Activated naive CD8-positive, alpha-beta T cell treated with anti-CD3 and anti-CD28 coated beads, Interleukin-2, amount 50 U/mL, for 24 hours (primary cell): ENCODE measurements around the gene CYP27A1.
"Not testable (repeated sequence)": the region's sequence is repeated elsewhere in the genome, so short reads cannot be mapped to it uniquely, and the experiment has no call there.

ENCODE experiments used
- ATAC-seq: fragments of 150-1000 bp; cut with Tn5 transposase; one replicate; pipeline ENCODE4 v1.10.0; 2021
- DNase-seq: peaks from one replicate; pipeline ENCODE4 v3.0.0; 2021
- H3K27ac Mint-ChIP-seq: one replicate; pipeline ENCODE4 v1.8.0; 2021; ENCODE audit warnings: mild to moderate bottlenecking, mixed read lengths
- H3K27me3 Mint-ChIP-seq: one replicate; pipeline ENCODE4 v1.8.0; 2021; ENCODE audit warnings: mixed read lengths
- H3K36me3 Mint-ChIP-seq: one replicate; pipeline ENCODE4 v1.8.0; 2021; ENCODE audit warnings: low read depth, mixed read lengths
- H3K4me1 Mint-ChIP-seq: one replicate; pipeline ENCODE4 v1.8.0; 2021; ENCODE audit warnings: mixed read lengths
- H3K4me3 Mint-ChIP-seq: one replicate; pipeline ENCODE4 v1.8.0; 2021; ENCODE audit warnings: mild to moderate bottlenecking, moderate library complexity, mixed read lengths
- H3K9me3 Mint-ChIP-seq: one replicate; pipeline ENCODE4 v1.8.0; 2021; ENCODE audit warnings: mixed read lengths

Gene CYP27A1

DNA sequence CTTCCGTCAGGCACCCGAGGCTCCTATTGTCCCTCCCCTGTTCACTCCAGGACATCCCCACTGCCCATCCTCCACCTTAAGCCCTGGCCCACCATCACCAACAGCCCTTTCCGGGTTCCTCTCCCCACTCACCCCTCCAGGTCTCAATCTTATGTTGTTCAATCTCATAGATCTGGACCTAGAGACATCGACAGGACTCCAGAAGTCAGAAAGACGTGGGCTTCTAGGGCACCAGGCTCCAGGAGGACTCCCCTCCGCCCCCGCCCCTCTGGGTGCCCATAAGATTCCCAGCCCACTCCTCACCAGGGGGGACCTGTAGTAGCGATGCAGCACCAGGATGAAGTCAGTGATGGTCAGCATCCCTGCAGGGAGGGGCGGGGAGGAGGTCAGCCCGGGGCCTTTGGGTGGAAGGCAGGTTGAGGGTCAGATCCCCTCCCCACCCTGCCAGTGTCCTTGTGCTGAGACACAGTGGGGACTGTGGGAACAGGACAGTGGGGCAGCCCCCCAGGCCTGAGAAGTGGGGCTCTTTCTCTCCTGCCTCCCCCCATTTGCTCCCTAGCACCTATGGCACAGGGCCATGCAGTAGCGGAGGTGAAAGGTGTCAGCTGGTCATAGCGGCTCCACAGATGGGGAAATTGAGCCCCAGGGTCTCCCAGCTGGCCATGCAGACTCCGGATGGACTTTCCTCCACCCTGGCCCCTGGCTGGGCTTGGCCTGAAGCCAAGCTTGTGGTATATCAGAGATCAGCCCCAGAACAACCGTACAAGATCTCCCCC, 45.9 kb downstream of the CYP27A1 start:
- H3K4me3 Mint-ChIP-seq = no peak overlapping the region
- ATAC-seq = no peak
- H3K9me3 Mint-ChIP-seq = no peaks in the 10 kb centered on the region
- no peak for DNase-seq
- H3K27me3 Mint-ChIP-seq = peaks cover 25% of the 10 kb centered on the region
- H3K27ac Mint-ChIP-seq = no peak overlapping the region
- H3K4me1 Mint-ChIP-seq = no peaks in the 10 kb centered on the region
- no peaks in the 10 kb centered on the region for H3K36me3 Mint-ChIP-seq

DNA sequence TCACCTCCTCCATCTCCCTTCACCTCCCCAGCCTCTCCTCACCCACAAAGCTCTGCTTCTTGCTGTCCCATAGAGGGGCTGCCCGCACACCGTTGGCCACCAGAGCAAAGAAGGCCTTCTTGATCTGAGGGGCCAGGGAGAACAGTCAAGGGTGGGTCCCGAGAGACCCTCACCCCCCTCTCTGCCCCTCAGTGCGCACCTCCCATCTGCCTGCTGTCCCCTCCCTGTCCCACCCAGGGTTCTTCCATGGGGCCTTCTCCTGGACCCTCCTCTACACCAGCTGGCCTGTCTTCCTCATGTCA, 46.5 kb downstream of the CYP27A1 start:
- DNase-seq (no peak), ATAC-seq (no peak)
- peaks cover 27% of the 10 kb centered on the region for H3K27me3 Mint-ChIP-seq
- H3K27ac Mint-ChIP-seq = no peak overlapping the region
- H3K4me1 Mint-ChIP-seq = no peaks in the 10 kb centered on the region
- H3K36me3 Mint-ChIP-seq = no peaks in the 10 kb centered on the region
- no peak overlapping the region for H3K4me3 Mint-ChIP-seq
- no peaks in the 10 kb centered on the region for H3K9me3 Mint-ChIP-seq

DNA sequence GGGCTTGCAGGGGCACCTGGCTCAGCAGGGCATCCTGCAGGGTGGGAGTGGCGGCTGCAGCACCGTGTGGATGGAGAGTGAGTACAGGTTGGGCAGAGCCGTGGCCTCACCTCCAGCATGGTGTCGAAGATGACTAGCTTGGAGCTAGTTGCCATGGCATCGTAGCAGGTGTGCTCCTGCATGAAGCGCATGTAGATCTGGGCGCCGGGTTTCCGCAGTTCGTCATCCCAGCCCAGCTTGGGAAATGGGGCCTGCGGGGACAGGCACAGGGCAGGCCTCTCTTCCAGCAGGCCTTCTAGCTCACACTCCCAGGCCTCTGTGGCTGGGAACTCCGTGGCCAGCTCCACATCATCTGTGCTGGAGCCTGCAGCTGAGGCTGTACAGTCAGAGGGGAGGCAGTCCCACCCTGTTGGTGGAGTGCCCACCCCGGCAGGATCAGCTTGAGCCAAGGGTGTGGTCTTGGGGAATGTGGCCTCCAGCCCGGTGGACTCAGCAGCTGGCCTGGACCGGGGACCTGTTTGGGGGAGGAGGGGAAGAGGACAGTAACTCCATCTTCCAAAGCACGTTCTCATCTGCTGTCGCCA, 48.0 kb downstream of the CYP27A1 start:
- Mint-ChIP-seq H3K9me3 (no peaks in the 10 kb centered on the region), H3K36me3 (no peaks in the 10 kb centered on the region), H3K27me3 (peaks cover 31% of the 10 kb centered on the region), H3K4me3 (no peak overlapping the region), H3K27ac (no peak overlapping the region), H3K4me1 (no peaks in the 10 kb centered on the region)
- ATAC-seq (no peak), DNase-seq (no peak)

DNA sequence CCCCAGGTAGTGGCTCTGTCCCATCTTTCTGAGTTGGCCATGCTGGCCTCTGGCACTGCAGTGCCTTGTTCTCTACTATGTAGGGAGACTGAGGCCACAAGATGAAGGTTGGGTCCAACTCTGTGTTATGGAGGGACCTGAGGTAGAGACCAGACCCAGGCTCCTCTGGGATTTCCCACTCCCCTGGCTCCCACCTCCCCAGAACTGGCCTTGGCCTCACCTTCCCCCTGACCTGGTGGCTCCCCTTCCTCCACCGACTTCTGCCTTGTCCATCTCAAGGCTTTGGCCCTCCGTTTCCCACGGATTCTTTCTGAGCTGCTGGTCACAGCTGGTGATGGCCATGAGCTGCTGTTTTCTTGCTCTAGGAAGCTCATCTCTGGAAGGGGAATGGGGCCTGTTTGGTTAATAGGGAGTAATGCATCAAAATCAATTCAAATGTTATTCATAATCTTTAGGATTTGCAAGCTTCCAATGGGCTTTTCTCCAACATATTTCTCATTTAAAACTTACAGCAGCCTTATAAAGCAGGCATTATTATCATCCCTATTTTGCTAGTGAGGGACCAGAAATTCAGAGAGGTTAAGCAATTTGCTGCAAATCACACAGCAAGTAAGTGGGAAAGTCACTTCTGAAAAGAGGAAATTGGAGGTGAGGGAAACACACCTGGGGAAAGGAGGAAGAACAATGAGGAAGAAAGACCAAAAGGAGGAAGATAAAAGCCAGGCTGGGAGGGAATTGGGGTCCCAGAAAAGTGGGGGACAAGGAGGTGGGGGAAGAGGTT, 48.8 kb downstream of the CYP27A1 start:
- DNase-seq (no peak), ATAC-seq (no peak)
- no peaks in the 10 kb centered on the region for H3K9me3 Mint-ChIP-seq
- H3K36me3 Mint-ChIP-seq = no peaks in the 10 kb centered on the region
- no peak overlapping the region for H3K4me3 Mint-ChIP-seq
- no peaks in the 10 kb centered on the region for H3K4me1 Mint-ChIP-seq
- H3K27me3 Mint-ChIP-seq = peaks cover 32% of the 10 kb centered on the region
- no peak overlapping the region for H3K27ac Mint-ChIP-seq

- H3K9me3 Mint-ChIP-seq = no peaks in the 10 kb centered on the region
- peaks cover 34% of the 10 kb centered on the region for H3K27me3 Mint-ChIP-seq
- no peak for ATAC-seq
- H3K4me3 Mint-ChIP-seq = no peak within 1 kb of the TSS
- no peaks in the 10 kb centered on the region for H3K4me1 Mint-ChIP-seq
- no peak within 1 kb of the TSS for H3K27ac Mint-ChIP-seq
- DNase-seq = no peak
- no peaks in the 10 kb centered on the region for H3K36me3 Mint-ChIP-seq
Observed at GRCh38 chr2:218831378-218831990, 49.5 kb downstream of the CYP27A1 start, which contains the start of gene PRKAG3. TSS of gene PRKAG3 (minus strand) at chr2:218831803.

DNA sequence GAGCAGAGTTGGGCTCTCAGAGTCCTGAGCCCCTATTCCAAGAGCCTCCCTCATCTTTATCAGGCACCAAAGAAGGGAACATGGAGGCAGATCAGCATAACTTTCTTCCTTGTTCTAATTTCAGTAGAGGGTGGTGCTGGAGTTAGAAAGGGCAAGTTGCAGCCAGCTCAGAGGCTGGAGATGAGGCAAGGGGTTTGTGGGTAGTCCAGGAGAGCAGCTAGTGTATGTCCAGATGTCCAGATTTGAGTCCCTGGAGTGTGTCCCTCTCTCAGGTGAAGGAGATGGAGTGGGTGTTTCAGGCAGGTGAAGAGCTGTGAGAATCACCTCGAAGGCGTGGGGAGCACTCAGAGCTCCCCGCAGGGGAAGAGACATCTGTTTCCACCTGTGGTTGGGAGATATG, 50.1 kb downstream of the CYP27A1 start:
- Mint-ChIP-seq H3K4me3 (no peak overlapping the region), H3K9me3 (no peaks in the 10 kb centered on the region), H3K27ac (no peak overlapping the region), H3K27me3 (peaks cover 37% of the 10 kb centered on the region), H3K4me1 (no peaks in the 10 kb centered on the region), H3K36me3 (no peaks in the 10 kb centered on the region)
- no peak for ATAC-seq
- no peak for DNase-seq

DNA sequence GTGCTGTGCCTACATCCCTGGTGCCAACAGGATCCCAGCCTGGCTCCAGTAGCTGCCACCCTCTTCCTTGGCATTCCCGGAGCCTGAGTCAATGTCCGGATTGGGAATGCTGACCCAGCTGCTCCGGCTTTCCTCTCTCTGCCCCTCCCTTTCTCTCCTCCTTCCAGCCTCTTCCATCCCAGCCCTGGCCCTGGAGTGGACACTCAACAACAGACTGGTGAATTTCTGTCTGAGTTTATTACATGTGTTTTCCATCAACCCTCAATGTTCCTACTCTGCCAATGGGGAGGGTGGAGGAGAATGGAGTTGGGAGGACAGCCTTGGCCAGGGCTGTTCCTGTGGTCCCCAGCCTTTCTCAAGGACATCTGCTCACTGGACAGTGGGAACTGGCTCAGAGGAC, 50.6 kb downstream of the CYP27A1 start:
- Mint-ChIP-seq H3K27ac (no peak overlapping the region), H3K27me3 (peaks cover 37% of the 10 kb centered on the region), H3K9me3 (peaks cover 2% of the 10 kb centered on the region), H3K4me3 (no peak overlapping the region), H3K36me3 (no peaks in the 10 kb centered on the region), H3K4me1 (no peaks in the 10 kb centered on the region)
- ATAC-seq (no peak), DNase-seq (no peak)

DNA sequence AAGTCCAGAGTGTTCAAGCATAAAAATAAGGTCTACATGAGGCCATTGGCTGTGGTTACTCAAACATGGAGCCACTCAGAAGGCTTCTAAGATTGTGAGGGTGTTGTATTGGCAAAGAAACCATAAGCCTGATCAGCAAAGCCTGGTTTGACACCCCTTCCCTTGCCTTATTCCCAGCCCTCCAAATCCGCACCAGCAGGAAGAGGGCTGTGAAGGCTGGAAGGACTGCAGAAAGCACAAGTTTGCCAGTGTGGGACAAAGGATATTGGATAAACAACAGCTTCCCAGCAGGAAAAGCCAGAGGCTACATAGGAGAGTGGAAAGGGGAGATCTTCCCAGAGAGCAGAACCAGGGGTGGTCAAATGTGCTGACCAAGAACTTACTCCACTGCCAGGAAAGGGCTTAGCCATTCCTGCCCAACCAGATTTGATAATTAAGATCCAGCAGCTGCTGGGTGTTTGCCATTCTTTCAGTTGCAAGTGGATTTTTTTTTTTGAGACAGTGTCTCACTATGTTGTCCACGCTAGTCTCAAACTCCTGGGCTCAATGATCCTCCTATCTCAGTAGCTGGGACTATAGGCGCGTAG, 51.2 kb downstream of the CYP27A1 start:
- no peaks in the 10 kb centered on the region for H3K4me1 Mint-ChIP-seq
- no peak overlapping the region for H3K27ac Mint-ChIP-seq
- peaks cover 8% of the 10 kb centered on the region for H3K9me3 Mint-ChIP-seq
- H3K4me3 Mint-ChIP-seq = no peak overlapping the region
- peaks cover 38% of the 10 kb centered on the region for H3K27me3 Mint-ChIP-seq
- ATAC-seq (no peak), DNase-seq (no peak)
- no peaks in the 10 kb centered on the region for H3K36me3 Mint-ChIP-seq

DNA sequence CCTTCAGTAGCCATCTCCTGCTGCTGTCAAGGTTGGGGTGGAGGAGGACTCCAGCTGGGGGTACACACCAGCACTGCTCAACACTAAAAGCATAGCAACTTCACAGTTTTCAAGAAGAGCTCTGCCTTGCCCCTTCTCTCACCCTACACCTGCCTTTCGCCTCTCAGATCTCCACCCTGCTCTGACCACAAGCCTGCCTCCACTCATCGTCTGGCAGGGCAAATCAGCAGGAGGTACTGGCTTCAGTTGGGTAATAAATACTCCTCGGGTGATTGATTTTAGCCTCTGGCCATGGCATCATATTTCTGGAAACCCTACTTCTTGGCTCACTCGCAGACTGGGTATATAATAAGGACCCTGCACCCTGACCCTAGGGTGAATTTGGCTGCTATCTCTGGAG, 52.7 kb downstream of the CYP27A1 start:
- H3K36me3 Mint-ChIP-seq = no peaks in the 10 kb centered on the region
- ATAC-seq (no peak), DNase-seq (no peak)
- no peaks in the 10 kb centered on the region for H3K4me1 Mint-ChIP-seq
- H3K27me3 Mint-ChIP-seq = peaks cover 46% of the 10 kb centered on the region
- no peak overlapping the region for H3K27ac Mint-ChIP-seq
- H3K9me3 Mint-ChIP-seq = peaks cover 9% of the 10 kb centered on the region
- H3K4me3 Mint-ChIP-seq = no peak overlapping the region

DNA sequence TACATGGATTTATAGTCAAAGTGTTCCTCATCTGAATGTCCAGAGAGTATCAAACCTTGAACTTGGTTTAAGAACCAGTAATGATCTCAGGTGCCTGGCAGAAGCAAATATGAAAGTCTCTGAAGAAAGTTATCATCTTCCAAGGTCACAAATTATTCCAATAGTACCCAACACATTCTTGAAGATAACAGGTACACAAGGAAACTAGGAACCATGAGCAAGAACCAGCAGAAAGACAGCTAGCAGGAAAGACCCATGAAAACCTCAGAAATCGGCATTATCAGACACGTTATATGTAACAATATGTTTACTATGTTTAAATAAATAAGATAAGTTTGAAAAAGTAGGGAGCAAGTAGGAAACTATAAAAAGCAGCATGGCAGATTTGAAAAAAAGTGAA, 55.5 kb downstream of the CYP27A1 start:
- Mint-ChIP-seq H3K4me3 (no peak overlapping the region), H3K27me3 (peaks cover 39% of the 10 kb centered on the region), H3K36me3 (no peaks in the 10 kb centered on the region), H3K27ac (no peak overlapping the region), H3K9me3 (peaks cover 9% of the 10 kb centered on the region), H3K4me1 (no peaks in the 10 kb centered on the region)
- ATAC-seq (no peak), DNase-seq (no peak)

DNA sequence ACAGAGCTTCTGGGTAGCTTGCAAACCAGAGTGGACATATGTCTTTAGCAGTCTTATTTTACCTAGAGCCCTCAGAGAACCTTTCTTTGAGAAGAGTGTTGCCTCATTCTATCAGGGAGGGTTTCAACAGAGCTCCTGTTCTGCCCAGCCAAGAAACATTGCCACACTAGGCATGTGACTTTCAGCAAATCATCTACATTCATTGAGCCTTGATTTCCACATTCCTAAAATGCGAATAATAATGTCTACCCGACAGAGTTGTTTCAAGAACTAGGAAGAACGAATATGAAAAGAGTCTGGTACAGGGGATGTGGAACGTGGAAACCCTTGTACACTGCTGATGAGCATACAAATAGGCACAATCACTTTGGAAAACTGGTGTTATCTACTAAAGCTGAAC, 57.5 kb downstream of the CYP27A1 start:
- Mint-ChIP-seq H3K27me3 (peaks cover 35% of the 10 kb centered on the region), H3K27ac (no peak overlapping the region), H3K9me3 (peaks cover 9% of the 10 kb centered on the region), H3K36me3 (no peaks in the 10 kb centered on the region), H3K4me3 (no peak overlapping the region), H3K4me1 (no peaks in the 10 kb centered on the region)
- ATAC-seq = no peak
- DNase-seq = no peak

GRCh38 chr2:218839888-218840287, 57.9 kb downstream of the CYP27A1 start:
- no peak for ATAC-seq

DNA sequence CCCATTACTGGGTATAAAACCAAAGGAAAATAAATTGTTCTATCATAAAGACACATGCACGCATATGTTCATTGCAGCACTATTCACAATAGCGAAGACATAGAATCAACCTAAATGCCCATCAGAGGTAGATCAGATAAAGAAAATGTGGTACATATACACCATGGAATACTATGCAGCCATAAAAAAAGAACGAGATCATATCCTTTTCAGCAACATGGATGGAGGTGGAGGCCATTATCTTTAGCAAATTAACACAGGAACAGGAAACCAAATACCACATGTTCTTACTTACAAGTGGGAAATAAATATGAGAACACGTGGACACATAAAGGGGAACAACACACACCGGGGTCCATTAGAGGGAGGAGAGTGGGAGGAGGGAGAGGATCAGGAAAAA, 62.4 kb downstream of the CYP27A1 start:
- H3K27ac Mint-ChIP-seq, H3K4me1 Mint-ChIP-seq, ATAC-seq, DNase-seq, H3K36me3 Mint-ChIP-seq, H3K4me3 Mint-ChIP-seq, H3K9me3 Mint-ChIP-seq: not testable (repeated sequence)
- H3K27me3 Mint-ChIP-seq = peaks cover 18% of the 10 kb centered on the region

More at GRCh38 chr2:218839888-218840287, 57.9 kb downstream of the CYP27A1 start:
- H3K9me3 Mint-ChIP-seq = peaks cover 9% of the 10 kb centered on the region
- no peak overlapping the region for H3K27ac Mint-ChIP-seq
- DNase-seq = no peak
- H3K36me3 Mint-ChIP-seq = no peaks in the 10 kb centered on the region
- H3K4me1 Mint-ChIP-seq = no peaks in the 10 kb centered on the region
- peaks cover 34% of the 10 kb centered on the region for H3K27me3 Mint-ChIP-seq
- H3K4me3 Mint-ChIP-seq = no peak overlapping the region

DNA sequence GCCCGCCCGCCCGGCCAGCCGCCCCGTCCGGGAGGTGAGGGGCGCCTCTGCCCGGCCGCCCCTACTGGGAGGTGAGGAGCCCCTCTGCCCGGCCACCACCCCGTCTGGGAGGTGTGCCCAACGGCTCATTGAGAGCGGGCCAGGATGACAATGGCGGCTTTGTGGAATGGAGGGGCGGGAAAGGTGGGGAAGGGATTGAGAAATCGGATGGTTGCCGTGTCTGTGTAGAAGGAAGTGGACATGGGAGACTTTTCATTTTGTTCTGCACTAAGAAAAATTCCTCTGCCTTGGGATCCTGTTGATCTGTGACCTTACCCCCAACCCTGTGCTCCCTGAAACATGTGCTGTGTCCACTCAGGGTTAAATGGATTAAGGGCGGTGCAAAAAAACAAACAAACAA, 65.0 kb downstream of the CYP27A1 start:
- ATAC-seq, H3K9me3 Mint-ChIP-seq, H3K27ac Mint-ChIP-seq, H3K4me1 Mint-ChIP-seq, H3K4me3 Mint-ChIP-seq, DNase-seq, H3K36me3 Mint-ChIP-seq: not testable (repeated sequence)
- peaks cover 19% of the 10 kb centered on the region for H3K27me3 Mint-ChIP-seq
